ENCODE results near the gene AJAP1. TPM values are rescaled to one million over a fixed set of nuclear protein-coding genes. Genes with fewer than 3 reads are reported as not detected.

AJAP1 gene
- polyA plus RNA-seq, 1 experiment, result not detected

DNA sequence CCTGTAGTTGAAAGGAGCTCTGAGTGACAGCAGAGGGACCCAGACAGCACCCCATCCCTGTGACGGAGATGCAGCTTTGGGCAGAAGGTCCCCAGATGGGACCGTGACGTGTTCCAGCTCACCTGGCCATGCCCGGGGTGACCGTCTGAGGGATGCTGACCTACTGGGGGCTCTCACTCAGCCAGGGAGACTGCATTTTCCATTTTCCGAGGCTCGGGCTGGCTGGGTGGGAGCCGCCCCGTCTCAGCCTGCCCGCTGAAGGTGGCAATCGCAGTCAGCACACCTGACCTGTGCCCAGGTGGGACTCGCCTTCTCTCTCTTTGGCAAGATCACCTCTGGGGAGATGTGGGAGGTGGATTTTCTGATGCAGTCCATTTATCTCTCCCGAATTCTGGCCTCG is 127.2 kb downstream of the AJAP1 start:
- DNase-seq (ENCODE audit: low read depth, low spot score), result no peak
- ChIA-PET POLR2A (no interaction called here), CTCF (no interaction called here)
- Histone ChIP-seq H3K9me3 (ENCODE audit: control insufficient read depth, insufficient read depth, low read length) (peaks cover 88% of the 10 kb centered on the region), H3K27ac (ENCODE audit: low read depth, low read length) (no peak overlapping the region), H3K4me3 (ENCODE audit: low read depth, low read length) (no peak overlapping the region), H3K27me3 (ENCODE audit: control insufficient read depth, insufficient read depth, low read length) (no peaks in the 10 kb centered on the region)
- TF ChIP-seq CTCF (IDR thresholded peaks at IDR 0.05; ENCODE audit: low read depth, low read length), result no peak

DNA sequence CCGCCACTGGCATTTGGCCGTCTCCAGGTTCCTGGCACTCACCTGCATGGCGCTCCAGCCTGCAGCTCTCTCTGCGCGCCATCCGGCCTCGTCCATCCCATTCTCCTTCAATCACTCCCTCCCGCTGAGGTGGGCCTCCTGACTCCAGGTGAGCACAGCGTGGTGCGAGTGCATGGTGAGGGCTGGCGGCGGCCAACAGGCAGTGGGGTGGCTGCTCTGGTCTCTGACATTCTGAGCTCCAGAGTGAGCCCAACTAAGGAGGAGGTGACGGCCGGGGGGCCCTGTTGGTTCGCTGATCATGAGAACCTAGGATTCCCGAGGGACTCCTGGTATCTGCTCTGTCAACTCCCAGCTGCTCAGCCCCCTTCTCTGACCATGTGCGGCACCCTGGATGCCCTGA is 130.4 kb downstream of the AJAP1 start:
- Histone ChIP-seq H3K4me3 (ENCODE audit: low read depth, low read length) (no peak overlapping the region), H3K9me3 (ENCODE audit: control insufficient read depth, insufficient read depth, low read length) (peaks cover 77% of the 10 kb centered on the region), H3K27ac (ENCODE audit: low read depth, low read length) (no peak overlapping the region), H3K27me3 (ENCODE audit: control insufficient read depth, insufficient read depth, low read length) (no peaks in the 10 kb centered on the region)
- CTCF ChIA-PET, result no interaction called here
- no peak for DNase-seq (ENCODE audit: low read depth, low spot score)
- POLR2A ChIA-PET, result no interaction called here
- no peak for TF ChIP-seq CTCF (IDR thresholded peaks at IDR 0.05; ENCODE audit: low read depth, low read length)

DNA sequence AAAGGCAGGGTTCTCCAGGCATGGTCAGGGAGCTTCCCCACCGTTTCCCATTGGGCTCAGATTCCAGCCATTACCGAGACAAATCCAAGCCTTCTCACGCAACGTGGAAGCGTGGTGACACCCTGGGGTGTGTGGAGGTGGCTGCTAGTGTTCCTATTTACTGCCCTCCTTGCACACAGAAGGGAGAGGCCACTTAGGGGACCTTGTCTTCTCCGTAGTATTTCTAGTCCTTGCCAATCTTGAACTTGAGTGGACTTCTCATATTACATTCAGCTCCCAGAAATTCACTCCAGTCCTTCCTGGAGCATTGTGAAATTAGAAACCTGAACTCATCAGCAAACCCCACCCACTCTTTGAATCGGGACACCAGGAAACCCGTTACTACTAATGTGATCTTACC is 131.6 kb downstream of the AJAP1 start:
- ChIA-PET CTCF (no interaction called here), POLR2A (no interaction called here)
- H3K27ac ChIP-seq (ENCODE audit: low read depth, low read length), result no peak overlapping the region
- peaks cover 76% of the 10 kb centered on the region for H3K9me3 ChIP-seq (ENCODE audit: control insufficient read depth, insufficient read depth, low read length)
- no peaks in the 10 kb centered on the region for H3K27me3 ChIP-seq (ENCODE audit: control insufficient read depth, insufficient read depth, low read length)
- H3K4me3 ChIP-seq (ENCODE audit: low read depth, low read length), result no peak overlapping the region
- no peak for DNase-seq (ENCODE audit: low read depth, low spot score)
- no peak for TF ChIP-seq CTCF (IDR thresholded peaks at IDR 0.05; ENCODE audit: low read depth, low read length)

DNA sequence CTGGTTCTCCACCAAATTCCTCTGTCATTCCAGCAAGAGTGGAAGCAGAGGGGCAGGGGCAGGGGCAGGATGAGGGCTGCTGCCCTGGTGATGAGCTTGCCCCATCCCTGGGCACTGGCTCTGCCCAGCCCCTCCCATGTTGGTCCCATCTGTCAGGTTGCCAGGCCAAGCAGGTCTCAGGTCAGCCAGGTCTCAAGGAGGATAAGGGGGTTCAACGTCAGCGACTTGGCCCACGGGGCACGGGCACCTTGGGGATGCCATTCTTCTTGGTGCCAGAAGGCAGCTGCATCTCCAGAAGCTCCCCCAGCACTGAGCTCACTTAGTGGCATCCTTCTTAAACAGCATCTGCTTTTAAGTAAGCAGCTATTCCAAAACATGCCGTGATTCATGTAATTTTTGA is 133.1 kb downstream of the AJAP1 start:
- Histone ChIP-seq H3K27me3 (ENCODE audit: control insufficient read depth, insufficient read depth, low read length) (no peaks in the 10 kb centered on the region), H3K4me3 (ENCODE audit: low read depth, low read length) (no peak overlapping the region), H3K27ac (ENCODE audit: low read depth, low read length) (no peak overlapping the region), H3K9me3 (ENCODE audit: control insufficient read depth, insufficient read depth, low read length) (peaks cover 61% of the 10 kb centered on the region)
- DNase-seq (ENCODE audit: low read depth, low spot score), result no peak
- POLR2A ChIA-PET, result no interaction called here
- CTCF ChIA-PET, result no interaction called here
- no peak for TF ChIP-seq CTCF (IDR thresholded peaks at IDR 0.05; ENCODE audit: low read depth, low read length)

- DNase-seq (ENCODE audit: low read depth, low spot score), result no peak
- H3K9me3 ChIP-seq (ENCODE audit: control insufficient read depth, insufficient read depth, low read length), result peaks cover 58% of the 10 kb centered on the region
- CTCF ChIA-PET, result no interaction called here
- H3K27me3 ChIP-seq (ENCODE audit: control insufficient read depth, insufficient read depth, low read length), result no peaks in the 10 kb centered on the region
- H3K27ac ChIP-seq (ENCODE audit: low read depth, low read length), result no peak overlapping the region
- POLR2A ChIA-PET, result no interaction called here
- no peak overlapping the region for H3K4me3 ChIP-seq (ENCODE audit: low read depth, low read length)
- no peak for TF ChIP-seq CTCF (IDR thresholded peaks at IDR 0.05; ENCODE audit: low read depth, low read length)
These were observed 138.2 kb downstream of the AJAP1 start for GRCh38 chr1:4792565-4792964.
